Left lobe of liver (tissue), 2 donors: ENCODE results near the gene NFU1. TPM values are rescaled to one million over a fixed set of nuclear protein-coding genes. Genes with fewer than 3 reads are reported as not detected.
"Not testable (repeated sequence)": the region's sequence is repeated elsewhere in the genome, so short reads cannot be mapped to it uniquely, and the experiment has no call there.

Source experiments
- ATAC-seq: fragments of 200-7000 bp; cut with Tn5 transposase; one replicate; pipeline ENCODE4 v1.9.1; 2020; ENCODE audit warnings: mild to moderate bottlenecking, moderate library complexity
- DNase-seq: peaks from one replicate; pipeline ENCODE4 v3.0.0-alpha.2; 2020; ENCODE audit warnings: low spot score
- total RNA-seq: library from RNA; stranded (reverse); gene quantifications from one replicate; pipeline ENCODE4 v1.2.1, GENCODE V29; 2021
- donor health status: DM: no; HTN: no; CAD: no; lungs with moderate emphysema.
- donor health status: DM: no; HTN: yes; CAD: no.

NFU1 gene
- total RNA-seq, 1 donor from 2014 or later = 12.0 TPM

DNA sequence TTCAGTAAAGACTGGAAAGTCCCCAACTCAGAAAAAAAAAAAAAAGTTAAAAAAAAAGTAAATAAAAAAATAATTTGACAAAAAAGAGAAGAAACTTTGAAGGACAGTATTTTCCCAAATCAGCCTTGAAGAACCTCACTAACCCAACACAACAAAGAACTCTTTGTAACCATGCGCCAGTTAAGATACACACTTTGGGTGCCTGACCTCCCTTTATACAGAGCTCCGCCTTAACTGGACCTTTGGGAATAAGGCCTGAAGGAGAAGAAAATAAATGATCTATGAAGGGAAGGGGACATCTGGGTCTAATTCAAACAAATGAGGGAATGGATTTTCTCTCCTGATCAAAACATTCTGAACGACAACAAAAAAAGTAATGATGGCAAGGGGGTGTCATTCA lies 48.0 kb downstream of the NFU1 start:
- ATAC-seq = no peak
- no peak for DNase-seq

DNA sequence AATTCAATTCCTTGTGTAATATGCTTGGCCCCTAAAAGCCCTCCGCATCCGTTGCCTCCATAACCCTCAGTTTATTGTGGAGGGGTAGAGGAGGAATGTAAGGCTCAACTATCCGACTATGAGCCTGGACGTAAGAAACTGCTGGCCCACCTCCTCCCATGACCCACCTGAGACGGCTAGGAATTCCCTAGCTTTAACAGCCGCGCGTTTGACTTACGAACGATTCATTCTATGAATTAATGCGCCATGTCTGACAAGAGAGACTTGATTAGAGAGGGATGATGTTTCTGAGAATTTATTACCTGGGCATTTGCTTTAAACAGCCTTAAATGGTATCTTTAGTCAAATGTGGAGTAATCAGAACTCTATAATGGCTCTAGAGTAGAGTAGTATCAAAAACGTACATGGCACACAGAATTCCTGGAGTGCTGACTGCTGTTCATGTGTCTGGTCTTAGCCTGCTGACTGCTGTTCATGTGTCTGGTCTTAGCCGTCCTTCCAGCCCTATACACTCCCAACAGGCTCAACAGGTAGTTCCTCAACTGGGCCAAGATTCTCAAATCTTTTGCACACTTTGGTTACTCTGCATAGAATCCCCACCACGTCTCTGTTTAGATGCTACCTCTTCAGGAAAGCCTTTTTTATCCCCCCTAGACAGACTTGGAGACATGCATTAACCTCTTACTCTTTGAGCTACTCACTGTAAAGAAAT lies 49.3 kb downstream of the NFU1 start:
- ATAC-seq = no peak
- no peak for DNase-seq

DNA sequence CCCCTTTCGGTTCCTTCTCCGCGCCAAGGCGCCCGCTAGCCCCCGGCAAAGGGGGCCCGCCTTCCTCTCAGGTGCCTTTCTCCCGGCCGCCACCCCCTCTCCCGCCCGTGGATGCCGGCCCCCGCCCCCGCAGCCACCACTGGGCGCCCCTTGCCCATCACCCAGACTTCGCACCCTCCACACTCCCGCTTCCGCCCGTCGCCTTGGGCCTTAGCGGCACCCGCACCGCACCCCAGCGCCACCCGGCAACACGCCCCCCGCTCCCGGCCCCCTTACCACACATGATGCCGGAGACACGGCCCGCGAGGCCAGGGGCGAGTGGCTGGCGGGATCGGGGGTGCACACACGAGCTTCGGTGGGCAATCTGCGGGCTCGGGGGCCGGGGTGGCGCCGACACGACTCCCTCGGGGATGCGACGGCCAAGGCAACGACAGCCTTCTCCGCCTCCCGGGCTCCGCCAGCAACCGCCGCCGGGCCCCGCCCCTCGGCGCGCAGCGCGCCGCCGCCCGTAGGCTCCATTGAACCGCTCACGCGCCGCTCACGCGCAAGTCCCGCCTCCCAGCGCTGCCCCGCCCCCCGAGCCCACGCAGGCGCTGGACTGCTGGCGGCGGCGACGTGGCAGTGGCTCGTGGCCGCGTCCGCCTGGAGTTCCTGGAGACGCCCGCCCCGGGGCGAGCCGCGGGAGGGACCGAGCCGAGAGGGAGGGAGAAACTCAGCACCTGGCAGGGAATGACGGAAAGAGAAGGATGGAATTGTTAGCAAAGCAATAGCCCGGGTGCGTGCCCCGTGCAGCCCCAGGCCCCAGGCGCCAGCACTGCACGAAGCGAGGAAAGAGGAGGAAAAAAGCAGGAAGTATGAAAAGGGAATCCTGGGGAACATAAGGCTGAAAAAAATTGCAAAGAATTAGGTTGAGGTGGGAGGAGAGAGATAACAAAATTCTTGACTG lies 50.2 kb downstream of the NFU1 start, which contains the start of gene GFPT1:
GFPT1 (minus strand) TSS at position 439 of the 946 bp plus-strand sequence; CDS start at position 283, 156 bp downstream.
- ATAC-seq = peak; percentile 97
- DNase-seq = peak; percentile 97

DNA sequence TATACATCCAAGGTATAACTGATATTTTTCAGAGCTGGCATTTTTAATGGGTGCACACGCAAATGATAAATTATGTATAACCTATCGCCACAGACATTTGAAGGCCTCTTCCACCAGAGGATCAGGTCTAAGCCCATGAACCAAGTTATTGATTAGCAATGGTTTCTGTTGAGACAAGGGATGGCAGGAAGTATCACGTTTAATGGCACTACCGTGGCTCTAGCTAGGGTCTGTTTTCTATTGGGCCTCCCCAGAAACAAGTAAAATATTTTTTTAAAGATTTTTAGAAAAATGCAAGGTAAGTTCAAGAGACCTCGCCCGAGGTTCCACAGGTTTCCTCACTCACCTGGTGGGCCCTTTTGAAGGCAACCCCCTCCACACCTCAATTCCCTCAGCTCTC lies 50.9 kb downstream of the NFU1 start:
- DNase-seq (no peak), ATAC-seq (no peak)

DNA sequence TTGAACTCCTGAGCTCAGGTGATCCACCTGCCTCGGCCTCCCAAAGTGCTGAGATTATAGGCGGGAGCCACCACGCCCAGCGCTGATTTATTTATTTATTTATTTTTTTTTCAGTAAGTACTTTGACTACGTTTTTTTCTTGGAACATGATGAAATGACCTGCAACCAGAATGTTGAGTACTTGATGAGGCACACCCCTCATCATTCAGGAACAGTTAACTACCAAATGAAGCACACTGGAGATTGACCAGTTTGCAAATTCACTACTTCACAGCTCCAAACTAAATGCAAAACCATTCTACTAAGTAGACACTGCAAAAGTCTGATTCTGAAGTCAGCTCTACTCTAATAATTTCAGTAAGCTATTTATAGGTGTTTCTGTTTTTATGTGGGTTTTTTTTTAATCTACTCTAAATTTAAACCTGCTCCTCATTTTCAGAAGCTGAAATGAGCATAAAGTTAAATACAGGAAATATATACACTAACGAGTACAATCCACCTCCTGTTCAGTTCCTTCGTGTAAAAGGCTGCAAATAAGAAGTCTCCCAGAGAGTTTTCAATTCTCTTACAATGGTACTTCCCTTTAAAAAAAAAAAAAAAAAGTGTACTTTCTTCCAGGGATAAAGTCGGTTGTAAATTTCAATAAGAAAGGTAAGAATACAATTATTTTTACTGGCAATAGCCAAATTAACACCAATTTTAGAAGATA lies 51.6 kb downstream of the NFU1 start:
- DNase-seq (no peak), ATAC-seq (no peak)

DNA sequence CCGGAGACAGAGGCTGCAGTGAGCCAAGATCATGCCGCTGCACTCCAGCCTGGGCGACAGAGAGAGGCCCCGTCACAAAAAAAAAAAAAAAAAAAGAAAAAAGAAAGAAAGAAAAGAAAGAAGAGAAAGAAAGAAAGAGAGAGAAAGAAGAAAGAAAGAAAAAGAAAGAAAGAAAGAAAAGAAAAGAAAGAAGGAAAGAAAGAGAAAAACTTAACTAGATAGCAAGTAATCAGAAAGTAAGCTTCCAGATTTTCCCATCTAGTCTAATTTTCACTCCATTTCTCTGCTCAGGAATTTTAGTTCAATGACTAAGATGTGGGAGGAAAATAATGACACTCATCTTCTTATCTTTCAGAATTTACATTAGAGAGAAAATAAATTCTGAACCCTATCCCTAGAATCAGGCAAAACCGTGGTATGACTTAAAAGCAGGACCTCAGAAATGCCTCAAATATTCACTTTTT lies 52.6 kb downstream of the NFU1 start:
- ATAC-seq = no peak
- DNase-seq = no peak

DNA sequence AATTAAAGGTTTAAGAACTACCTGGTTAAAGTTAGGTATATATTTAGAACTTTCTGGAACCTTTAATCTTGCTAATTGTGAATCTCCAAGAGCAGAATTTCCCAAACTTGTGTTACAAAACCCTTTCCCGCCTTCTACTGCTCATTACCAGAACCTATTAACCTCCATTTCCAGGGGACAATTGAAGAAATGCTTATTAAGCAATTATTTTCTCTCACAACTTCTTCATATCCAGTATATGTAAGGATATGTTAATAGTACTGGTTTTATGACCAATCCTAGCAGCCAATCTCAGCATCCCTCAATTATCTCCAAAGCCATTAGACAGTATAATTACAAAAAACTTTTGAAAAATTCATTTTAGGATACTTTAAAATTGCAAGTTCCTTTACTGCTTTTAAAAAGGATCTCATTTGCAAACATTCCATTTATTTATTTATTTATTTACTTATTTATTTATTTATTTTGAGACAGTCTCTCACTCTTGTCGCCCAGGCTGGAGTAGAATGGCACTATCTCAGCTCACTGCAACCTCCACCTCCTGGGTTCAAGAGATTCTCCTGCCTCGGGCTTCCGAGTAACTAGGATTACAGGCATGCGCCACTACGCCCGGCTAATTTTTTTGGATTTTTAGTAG lies 53.9 kb downstream of the NFU1 start:
- DNase-seq (no peak), ATAC-seq (no peak)

DNA sequence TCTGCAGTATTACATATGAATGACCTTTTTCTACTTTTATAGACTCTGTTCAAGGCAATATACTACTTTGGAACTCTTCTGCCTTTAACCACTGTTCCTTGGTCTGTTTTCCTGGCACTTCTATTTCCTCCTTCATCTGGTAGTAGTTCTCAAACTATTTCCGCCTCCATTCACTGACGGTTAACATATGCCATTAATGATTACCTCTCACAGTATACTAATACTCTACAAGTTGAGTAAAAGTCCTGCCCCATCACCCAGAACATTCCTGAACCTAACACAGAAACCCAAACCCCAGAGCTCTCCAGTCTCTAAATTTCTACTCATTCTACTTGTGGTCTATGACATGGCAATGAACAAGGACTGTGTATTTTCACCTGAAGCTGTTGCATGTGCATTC lies 54.7 kb downstream of the NFU1 start:
- ATAC-seq (no peak), DNase-seq (no peak)

DNA sequence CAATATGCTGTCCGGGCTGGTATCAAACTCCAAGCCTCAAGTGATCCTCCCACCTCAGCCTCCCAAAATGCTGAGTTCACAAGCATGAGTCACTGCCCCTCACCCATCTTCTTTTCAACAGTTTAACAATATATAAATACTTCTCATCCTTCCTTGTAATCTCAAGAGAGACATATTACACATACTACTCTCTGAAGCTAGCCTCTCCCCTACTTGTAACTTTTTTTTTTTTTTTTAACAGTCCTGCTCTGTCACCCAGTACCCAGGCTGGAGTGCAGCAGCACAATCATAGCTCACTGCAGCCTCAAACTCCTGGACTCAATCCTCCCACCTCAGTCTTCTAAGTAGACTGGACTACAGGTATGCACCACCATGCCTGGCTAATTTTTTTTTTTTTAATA lies 55.9 kb downstream of the NFU1 start:
- ATAC-seq (no peak), DNase-seq (no peak)

DNA sequence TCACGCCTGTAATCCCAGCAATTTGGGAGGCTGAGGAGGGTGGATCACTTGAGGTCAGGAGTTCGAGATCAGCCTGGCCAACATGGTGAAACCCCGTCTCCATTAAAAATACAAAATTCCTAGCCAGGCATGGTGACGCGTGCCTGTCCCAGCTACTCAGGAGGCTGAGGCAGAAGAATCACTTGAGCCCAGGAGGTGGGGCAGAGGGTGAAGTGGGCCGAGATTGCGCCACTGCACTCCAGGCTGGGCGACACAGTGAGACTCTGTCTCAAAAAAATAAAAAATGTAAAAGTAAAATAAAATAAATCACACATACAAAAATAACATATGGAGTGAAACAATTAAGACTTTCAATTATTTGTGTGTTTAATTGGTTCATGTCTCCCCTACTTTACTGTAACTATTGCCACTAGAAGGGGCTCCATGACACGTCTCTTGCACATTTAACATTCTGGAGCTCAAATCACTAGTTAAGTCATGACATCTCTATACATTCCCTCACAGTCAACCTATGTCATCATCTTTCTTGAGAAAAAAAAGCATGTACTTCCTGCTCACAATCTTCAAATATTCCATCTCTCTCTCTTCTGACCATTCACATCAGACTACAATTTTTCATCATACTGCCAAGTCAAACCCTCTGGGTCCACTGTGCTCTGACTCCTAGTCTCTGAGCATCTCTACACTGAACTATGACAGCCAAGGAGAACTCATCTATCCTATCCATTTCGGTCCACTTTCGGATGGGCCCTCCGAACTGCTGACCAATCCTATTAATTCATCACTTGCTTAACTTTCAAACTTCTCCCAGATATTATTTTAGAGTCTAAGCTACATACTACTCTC lies 56.9 kb downstream of the NFU1 start:
- no peak for ATAC-seq
- no peak for DNase-seq

DNA sequence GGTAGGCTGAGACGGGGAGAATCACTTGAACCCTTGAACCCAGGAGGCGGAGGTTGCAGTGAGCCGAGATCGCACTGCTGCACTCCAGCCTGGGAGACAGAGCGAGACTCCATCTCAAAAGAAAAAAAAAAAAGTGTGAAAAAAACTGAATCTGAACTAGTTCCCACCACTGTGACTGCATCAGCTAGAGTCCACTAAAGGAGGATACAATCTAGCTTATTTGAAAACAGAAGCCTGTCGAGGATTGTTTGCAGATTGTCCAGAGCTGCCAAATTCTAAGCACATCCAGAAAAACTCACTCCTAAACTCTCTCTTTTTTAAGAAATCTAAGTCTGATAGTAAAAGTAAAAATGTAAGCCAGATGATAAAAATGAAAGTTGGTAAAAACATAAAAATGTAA lies 60.8 kb downstream of the NFU1 start:
- peak; percentile 77 for ATAC-seq
- DNase-seq = no peak

DNA sequence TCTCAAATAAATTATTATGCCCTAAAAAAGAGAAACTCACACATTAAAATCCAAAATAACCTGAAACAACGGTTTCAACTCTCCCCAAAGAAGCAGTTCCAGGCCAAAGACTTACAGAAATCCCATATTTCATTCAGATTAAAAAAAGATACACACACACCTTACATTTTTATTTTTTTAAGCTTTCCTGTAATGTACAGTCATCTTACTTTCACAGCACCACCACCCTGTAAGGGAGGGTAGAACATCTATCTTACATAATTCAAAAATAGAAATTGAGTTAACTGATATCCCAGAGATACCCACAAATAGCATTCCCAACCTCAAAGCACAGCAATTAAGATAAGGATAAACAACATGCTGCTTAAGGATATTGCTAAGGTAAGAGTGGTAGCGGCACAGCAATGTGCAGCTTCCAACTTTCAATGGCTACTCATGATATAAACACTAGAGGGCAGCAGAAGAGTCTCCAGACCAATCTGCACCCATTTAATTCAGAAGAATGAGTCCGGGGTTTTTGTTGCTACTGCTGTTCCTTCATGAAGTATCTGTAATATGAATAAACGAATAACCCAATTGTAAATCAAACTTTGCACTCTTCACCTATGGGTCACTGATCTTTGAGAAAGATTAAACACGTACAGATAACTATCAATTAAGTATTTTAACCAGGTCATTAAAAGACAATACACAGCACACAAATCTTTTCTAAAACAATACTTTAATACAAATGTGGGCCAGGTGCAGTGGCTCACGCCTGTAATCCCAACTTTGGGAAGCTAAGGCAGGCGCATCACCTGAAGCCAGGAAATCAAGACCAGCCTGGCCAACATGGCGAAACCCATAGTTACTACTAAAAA lies 61.5 kb downstream of the NFU1 start:
- DNase-seq (no peak), ATAC-seq (peak; percentile 88)

DNA sequence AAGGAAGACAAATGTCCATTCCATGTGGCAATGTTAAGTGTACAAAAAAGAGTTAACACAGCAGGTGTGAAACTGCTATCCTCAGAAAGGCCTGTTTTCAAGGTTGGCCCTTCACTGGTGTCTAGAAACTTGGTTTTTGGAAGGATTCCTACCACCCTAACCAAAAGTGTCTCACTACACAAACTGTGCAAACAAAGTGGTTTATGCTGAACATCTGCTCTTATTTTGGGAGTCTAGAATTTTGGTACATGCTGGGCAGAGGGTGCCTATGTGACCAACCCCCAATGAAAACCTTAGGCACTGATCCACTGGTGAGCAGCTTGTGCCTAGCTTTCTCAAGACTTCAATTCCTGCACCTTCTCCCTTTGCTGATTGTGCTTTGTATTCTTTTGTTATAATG lies 64.5 kb downstream of the NFU1 start:
- DNase-seq (no peak), ATAC-seq (no peak)

DNA sequence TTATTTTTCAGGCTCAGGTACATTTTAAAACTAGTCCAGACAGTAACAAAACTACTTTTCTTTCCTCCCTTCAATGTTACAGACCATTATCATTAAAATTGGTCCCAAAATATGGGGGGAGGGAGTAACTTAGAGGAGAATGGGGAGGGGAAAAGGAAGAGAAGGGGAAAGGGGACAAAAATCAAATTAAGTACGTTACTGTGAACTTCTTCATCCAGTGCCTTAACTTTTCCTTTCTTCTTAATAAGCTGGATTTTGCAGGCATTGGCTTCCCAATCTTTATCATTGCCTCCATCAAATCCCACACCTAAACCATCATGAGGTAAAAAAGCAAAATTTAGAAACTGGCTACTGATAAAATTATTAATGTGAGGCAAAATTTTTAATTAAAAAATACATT lies 67.4 kb downstream of the NFU1 start:
- DNase-seq (no peak), ATAC-seq (no peak)

DNA sequence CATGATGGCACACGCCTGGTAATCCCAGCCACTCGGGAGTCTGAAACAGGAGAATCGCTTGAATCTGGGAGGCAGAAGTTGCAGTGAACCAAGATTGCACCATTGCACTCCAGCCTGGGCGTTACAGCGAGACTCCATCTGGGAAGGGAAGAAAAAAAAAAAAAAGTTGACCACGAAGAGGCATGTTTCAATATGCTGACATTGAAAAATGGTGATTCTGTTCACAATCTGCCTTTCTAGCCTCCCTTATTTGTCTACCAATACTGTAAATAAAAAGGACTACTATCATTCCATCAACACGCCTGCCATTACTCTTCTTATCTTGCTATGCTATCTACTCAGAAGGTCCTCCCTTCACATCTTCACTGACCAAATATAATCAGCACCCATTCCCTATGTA lies 68.6 kb downstream of the NFU1 start:
- DNase-seq (no peak), ATAC-seq (no peak)

DNA sequence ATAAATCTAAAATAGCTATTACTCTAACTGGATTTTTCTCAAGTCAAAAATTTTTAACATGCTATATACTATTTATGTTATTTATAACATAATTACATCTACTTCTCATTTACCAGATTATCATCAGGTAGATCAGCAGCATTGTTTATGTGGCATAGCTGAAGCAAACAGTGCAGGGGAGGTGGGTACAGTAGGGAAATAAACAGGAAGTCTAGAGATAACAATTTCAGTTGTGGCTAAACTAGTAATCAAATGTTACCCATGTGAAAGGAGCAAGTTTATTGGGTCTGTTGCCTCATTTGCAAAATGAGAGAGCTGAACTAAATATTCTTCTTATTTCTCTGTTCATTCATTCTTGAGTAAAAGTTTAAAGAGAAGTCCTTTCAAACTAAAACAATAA lies 77.9 kb downstream of the NFU1 start:
- no peak for DNase-seq
- no peak for ATAC-seq

DNA sequence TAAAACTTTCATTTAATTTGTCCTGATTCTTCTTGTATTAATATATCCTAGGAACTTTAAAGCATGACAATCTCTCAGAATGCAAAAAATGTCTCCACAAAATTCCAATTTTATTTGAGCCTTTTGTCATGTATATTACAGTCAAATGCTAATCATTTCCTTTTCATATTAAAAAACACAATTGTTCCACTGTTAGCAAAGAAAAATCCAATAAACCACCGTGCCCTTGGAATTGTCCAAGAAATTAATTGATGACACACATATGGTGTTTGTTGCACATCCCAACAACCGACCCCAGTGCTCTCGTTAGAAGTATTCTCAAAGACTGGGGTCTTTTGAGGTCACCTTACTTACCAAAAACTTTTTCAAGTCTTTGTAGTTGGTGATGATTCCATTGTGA lies 78.3 kb downstream of the NFU1 start:
- DNase-seq = no peak
- no peak for ATAC-seq

DNA sequence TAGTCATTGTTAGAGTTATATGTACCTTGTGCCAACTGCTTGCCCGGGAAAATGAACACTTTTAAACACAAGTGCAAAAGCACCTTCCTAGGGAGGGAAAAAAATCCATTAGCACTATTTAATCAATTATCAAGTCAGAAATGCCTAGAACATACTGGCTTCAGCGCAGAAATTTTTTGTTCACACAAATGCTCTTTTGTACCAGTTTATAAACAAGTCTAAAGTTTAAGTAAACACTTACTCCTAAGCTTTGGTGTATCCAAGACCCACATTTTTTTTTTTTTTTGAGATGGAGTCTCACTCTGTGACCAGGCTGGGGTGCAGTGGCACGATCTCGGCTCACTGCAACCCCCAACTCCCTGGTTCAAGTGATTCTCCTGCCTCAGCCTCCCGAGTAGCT lies 80.8 kb downstream of the NFU1 start:
- DNase-seq (no peak), ATAC-seq (peak; percentile 40)

DNA sequence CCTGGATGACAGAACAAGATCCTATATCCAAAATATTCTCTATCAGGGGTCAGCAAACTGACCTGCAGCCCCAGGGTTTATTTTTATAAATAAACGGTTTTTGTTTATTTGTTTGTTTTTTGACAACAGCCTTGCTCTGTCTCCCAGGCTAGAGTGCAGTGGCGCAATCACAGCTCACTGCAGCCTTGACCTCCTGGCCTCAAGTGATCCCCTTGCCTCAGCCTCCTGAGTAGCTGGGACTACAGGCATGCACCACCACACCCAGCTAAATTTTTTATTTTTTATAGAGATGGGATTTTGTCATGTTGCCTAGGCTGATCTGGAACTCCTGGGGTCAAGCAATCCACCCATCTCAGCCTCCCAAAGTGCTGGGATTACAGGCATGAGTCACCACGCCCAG lies 82.3 kb downstream of the NFU1 start:
- ATAC-seq, DNase-seq: not testable (repeated sequence)
